ENCODE results near the gene MADCAM1. TPM values are rescaled to one million over a fixed set of nuclear protein-coding genes. Genes with fewer than 3 reads are reported as not detected.

The MADCAM1 gene
- total RNA-seq, 4 donors from 2014 or later: 0.21 TPM; not detected in 3

DNA sequence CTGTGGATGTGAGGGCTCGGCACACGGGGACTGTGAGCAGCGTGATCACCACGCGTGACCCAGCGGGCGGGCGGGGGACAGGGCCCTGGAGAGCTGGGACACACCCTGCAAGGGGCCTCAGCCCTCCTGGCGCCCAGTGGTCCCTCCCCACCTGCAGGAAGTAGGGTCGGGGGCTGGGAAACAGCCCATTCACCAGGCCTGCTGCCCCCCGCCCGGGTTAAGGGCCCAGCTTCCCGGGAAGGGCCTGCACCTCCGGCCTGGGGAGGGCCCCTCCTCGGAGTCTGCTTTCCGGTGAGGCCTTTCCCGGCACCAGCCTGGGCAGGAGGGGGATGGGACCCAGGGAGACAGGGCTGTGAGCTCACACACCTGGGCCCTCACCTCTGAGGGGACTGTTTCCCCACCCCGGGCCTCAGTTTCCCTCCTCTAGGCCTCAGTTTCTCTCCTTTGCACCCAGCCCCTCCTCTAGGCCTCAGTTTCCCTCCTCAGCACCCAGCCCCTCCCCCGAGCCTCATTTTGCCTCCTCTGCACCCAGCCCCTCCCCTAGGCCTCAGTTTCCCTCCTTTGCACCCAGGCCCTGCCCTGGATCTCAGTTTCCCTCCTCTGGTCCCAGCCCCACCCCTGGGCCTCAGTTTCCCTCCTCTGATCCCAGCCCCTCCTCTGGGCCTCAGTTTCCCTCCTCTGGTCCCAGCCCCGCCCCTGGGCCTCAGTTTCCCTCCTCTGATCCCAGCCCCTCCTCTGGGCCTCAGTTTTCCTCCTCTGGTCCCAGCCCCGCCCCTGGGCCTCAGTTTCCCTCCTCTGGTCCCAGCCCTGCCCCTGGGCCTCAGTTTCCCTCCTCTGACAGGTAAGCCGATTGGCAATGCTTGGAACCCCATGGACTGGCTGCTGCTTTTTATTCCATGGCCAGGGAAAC lies 1.9 kb upstream of the MADCAM1 start:
- Histone ChIP-seq H3K36me3 (no peaks in the 10 kb centered on the region), H3K27me3 (peaks cover 0 to 54% of the 10 kb centered on the region in 2 donors), H3K9me3 (no peaks in the 10 kb centered on the region), H3K4me3 (no peak overlapping the region), H3K4me1 (peaks cover 0 to 35% (median 6%) of the 10 kb centered on the region in 4 donors), H3K27ac (no peak overlapping the region)
- TF ChIP-seq, protein P1, sequence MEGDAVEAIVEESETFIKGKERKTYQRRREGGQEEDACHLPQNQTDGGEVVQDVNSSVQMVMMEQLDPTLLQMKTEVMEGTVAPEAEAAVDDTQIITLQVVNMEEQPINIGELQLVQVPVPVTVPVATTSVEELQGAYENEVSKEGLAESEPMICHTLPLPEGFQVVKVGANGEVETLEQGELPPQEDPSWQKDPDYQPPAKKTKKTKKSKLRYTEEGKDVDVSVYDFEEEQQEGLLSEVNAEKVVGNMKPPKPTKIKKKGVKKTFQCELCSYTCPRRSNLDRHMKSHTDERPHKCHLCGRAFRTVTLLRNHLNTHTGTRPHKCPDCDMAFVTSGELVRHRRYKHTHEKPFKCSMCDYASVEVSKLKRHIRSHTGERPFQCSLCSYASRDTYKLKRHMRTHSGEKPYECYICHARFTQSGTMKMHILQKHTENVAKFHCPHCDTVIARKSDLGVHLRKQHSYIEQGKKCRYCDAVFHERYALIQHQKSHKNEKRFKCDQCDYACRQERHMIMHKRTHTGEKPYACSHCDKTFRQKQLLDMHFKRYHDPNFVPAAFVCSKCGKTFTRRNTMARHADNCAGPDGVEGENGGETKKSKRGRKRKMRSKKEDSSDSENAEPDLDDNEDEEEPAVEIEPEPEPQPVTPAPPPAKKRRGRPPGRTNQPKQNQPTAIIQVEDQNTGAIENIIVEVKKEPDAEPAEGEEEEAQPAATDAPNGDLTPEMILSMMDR (IDR thresholded peaks at IDR 0.05): no peak
- no peak for TF ChIP-seq EP300 (IDR thresholded peaks at IDR 0.05)
- TF ChIP-seq POLR2A (IDR thresholded peaks at IDR 0.05): no peak
- no peak for DNase-seq (ENCODE audit: low spot score in 2 of 2)
- WGBS, 2 donors: 47 to 48% methylated on average over 12 to 16 of the region's 22 CpGs

DNA sequence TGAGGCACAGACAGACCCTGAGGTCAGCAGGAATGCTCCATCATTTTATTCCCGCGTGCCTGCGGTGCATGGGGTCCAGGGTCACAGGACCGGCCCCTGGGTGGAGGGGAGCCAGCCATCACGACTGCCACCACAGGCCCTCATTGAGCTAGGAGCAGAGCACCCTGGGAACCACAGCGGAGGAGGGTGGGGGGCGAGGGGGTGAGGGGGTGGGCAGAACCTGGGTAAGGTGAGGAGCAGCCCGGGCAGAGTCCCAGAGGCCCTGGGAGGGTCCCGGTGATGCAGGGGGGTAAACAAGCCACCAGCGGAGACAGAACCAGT lies 1.2 kb upstream of the MADCAM1 start:
- H3K27ac ChIP-seq: no peak overlapping the region
- H3K36me3 ChIP-seq: no peaks in the 10 kb centered on the region
- TF ChIP-seq, protein P1 (IDR thresholded peaks at IDR 0.05): no peak
- no peak for TF ChIP-seq EP300 (IDR thresholded peaks at IDR 0.05)
- no peak for TF ChIP-seq POLR2A (IDR thresholded peaks at IDR 0.05)
- WGBS, 2 donors: 49 to 66% methylated on average over 9 to 10 of the region's 10 CpGs
- DNase-seq (ENCODE audit: low spot score in 2 of 2): no peak
- H3K27me3 ChIP-seq: peaks cover 0 to 54% of the 10 kb centered on the region in 2 donors
- no peaks in the 10 kb centered on the region for H3K9me3 ChIP-seq
- peaks cover 0 to 29% (median 2%) of the 10 kb centered on the region in 4 donors for H3K4me1 ChIP-seq
- no peak overlapping the region for H3K4me3 ChIP-seq

DNA sequence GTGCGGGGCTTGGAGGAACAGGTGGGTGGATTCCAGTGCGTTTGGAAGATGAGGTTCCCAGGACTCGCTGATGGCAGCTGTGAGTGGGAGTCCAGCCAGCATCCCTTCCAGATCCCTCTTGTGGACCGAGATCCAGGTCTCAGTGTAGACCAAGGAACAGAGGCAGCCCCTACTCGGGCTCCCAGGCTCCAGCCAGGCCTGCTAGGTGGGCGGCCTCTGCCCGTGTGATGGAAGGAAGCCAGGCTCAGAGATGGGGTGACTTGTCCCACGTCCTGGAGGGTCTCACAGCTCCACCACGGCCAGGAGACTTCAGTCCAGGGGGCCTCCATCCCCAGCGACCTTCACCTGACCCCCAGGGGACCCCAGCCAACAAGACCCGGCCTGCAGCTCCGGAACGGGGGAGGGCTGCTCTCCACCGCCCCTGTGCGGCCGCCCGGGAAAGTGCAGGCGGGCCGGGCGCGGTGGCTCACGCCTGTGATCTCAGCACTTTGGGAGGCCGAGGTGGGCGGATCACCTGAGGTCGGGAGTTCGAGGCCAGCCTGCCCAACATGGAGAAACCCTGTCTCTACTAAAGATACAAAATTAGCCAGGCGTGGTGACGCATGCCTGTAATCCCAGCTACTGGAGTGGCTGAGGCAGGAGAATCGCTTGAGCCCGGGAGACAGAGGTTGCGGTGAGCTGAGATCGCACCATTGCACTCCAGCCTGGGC lies 729 bp upstream of the MADCAM1 start:
- TF ChIP-seq POLR2A (IDR thresholded peaks at IDR 0.05) (no peak), EP300 (IDR thresholded peaks at IDR 0.05) (no peak)
- TF ChIP-seq, protein P1 (IDR thresholded peaks at IDR 0.05): peak in 4 of 5 experiments; percentile 34 to 67 (median 62)
- Histone ChIP-seq H3K36me3 (no peaks in the 10 kb centered on the region), H3K4me3 (no peak overlapping the region), H3K27ac (no peak overlapping the region), H3K4me1 (peaks cover 0 to 26% (median 2%) of the 10 kb centered on the region in 4 donors), H3K9me3 (no peaks in the 10 kb centered on the region), H3K27me3 (peaks cover 0 to 54% of the 10 kb centered on the region in 2 donors)
- WGBS, 2 donors: 21 to 38% methylated on average over 13 to 21 of the region's 32 CpGs
- no peak for DNase-seq (ENCODE audit: low spot score in 2 of 2)

DNA sequence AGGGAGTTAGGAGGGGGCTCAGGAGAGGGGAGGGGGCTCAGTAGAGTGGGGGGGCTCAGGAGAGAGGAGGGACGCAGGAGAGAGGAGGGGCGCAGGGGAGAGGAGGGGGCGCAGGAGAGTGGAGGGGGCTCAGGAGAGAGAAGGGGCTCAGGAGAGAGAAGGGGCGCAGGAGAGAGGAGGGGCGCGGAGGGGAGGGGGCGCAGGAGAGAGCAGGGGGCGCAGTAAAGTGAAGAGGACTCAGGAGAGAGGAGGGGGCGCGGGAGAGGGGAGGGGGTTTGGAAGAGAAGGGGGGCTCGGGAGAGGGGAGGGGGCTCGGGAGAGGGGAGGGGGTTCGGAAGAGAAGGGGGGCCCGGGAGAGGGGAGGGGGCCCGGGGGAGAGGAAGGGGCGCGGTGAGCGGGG lies 700 bp downstream of the MADCAM1 start:
- Histone ChIP-seq H3K27me3 (peaks cover 0 to 54% of the 10 kb centered on the region in 2 donors), H3K4me1 (peaks cover 0 to 26% (median 2%) of the 10 kb centered on the region in 4 donors), H3K9me3 (no peaks in the 10 kb centered on the region), H3K36me3 (no peaks in the 10 kb centered on the region), H3K27ac (no peak overlapping the region), H3K4me3 (no peak overlapping the region)
- DNase-seq (ENCODE audit: low spot score in 2 of 2): no peak
- TF ChIP-seq EP300 (IDR thresholded peaks at IDR 0.05) (no peak), POLR2A (IDR thresholded peaks at IDR 0.05) (no peak)
- TF ChIP-seq, protein P1 (IDR thresholded peaks at IDR 0.05): no peak
- WGBS, 2 donors: 6% methylated on average over 10 to 13 of the region's 18 CpGs

DNA sequence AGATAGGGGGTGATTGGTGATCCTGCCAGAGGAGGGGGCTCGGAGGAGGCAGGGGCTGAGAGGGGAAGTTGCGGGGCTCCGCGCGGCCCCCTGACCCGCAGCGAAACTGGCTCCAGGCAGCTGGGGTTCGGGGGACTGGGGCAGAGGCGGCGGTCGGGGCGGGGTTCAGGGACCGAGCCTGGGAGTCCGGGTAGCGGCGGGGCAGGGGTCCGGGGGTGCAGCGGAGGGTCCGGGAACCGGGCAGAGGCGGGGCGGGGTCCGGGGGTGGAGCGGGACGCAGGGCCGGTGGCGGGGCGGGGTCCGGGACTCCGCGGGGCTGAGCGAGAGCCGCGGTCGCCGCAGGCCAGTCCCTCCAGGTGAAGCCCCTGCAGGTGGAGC lies 1.2 kb downstream of the MADCAM1 start:
- Histone ChIP-seq H3K27ac (no peak overlapping the region), H3K4me3 (no peak overlapping the region), H3K9me3 (no peaks in the 10 kb centered on the region), H3K27me3 (peaks cover 0 to 54% of the 10 kb centered on the region in 2 donors), H3K4me1 (peaks cover 0 to 26% (median 2%) of the 10 kb centered on the region in 4 donors), H3K36me3 (no peaks in the 10 kb centered on the region)
- TF ChIP-seq POLR2A (IDR thresholded peaks at IDR 0.05): no peak
- TF ChIP-seq, protein P1 (IDR thresholded peaks at IDR 0.05): no peak
- no peak for TF ChIP-seq EP300 (IDR thresholded peaks at IDR 0.05)
- DNase-seq (ENCODE audit: low spot score in 2 of 2): no peak
- 1 to 3% methylated on average over 14 to 30 of the region's 36 CpGs for WGBS, 2 donors

Data from tibial nerve (tissue), 4 donors.